Lower leg skin (tissue), 3 donors: Measurements from ENCODE around the gene MXI1.

Experiments
- CTCF ChIP-seq, 3 donors: fragments of 450-650 bp; IDR thresholded peaks; one replicate each; pipeline ENCODE4 v1.5.1; 2016; ENCODE audit warnings: antibody characterized with exemption in 3 of 3, mild to moderate bottlenecking in 3 of 3, moderate library complexity in 2 of 3
- POLR2A ChIP-seq, 2 donors: fragments of 450-650 bp; IDR thresholded peaks; one replicate each; pipeline ENCODE4 v1.6.1; 2016 to 2017; ENCODE audit warnings: antibody characterized with exemption in 2 of 2, mild to moderate bottlenecking in 1 of 2, moderate library complexity in 1 of 2

GRCh38 chr10:110278562-110279406 is 71.4 kb downstream of the MXI1 start:
- TF ChIP-seq CTCF (IDR thresholded peaks at IDR 0.05) (peak in 1 of 3 donors; percentile 3), POLR2A (IDR thresholded peaks at IDR 0.05) (no peak)
